Neuronal stem cell (in vitro differentiated cells): Measurements from ENCODE around the gene CDC14A.

Experiments used
- DNase-seq: peaks from one replicate; pipeline ENCODE4 v3.0.0-alpha.2; 2013; ENCODE audit warnings: low spot score
- H2AFZ ChIP-seq: one replicate; pipeline ENCODE4 v1.6.1; 2013; ENCODE audit warnings: mild to moderate bottlenecking, low read length, inconsistent platforms
- H2AK5ac ChIP-seq: 2 replicates; pipeline ENCODE4 v1.6.1; 2013; ENCODE audit warnings: low read depth, mild to moderate bottlenecking, inconsistent platforms, low read length, moderate library complexity, mixed read lengths
- H2BK120ac ChIP-seq: 2 replicates; pipeline ENCODE4 v1.6.1; 2013; ENCODE audit warnings: low read depth, mild to moderate bottlenecking, inconsistent platforms, low read length, moderate library complexity, mixed read lengths
- H2BK12ac ChIP-seq: one replicate; pipeline ENCODE4 v1.6.1; 2013; ENCODE audit warnings: low read length, inconsistent platforms
- H2BK15ac ChIP-seq: 2 replicates; pipeline ENCODE4 v1.6.1; 2013; ENCODE audit warnings: mild to moderate bottlenecking, low read length, inconsistent platforms, mixed read lengths
- H2BK5ac ChIP-seq: one replicate; pipeline ENCODE4 v1.6.1; 2013; ENCODE audit warnings: inconsistent platforms, mild to moderate bottlenecking, low read length, moderate library complexity
- H3K14ac ChIP-seq: one replicate; pipeline ENCODE4 v1.6.1; 2013; ENCODE audit warnings: low read length, inconsistent platforms
- H3K18ac ChIP-seq: 2 replicates; pipeline ENCODE4 v1.6.1; 2013; ENCODE audit warnings: low read length, inconsistent platforms
- H3K23ac ChIP-seq: 2 replicates; pipeline ENCODE4 v1.6.1; 2013; ENCODE audit warnings: low read depth, mild to moderate bottlenecking, mixed read lengths, low read length, inconsistent platforms; ENCODE audit not compliant: poor library complexity
- H3K27ac ChIP-seq: replicated peaks from 3 replicates; pipeline ENCODE4 v1.5.1; 2013; ENCODE audit warnings: low read length, inconsistent platforms
- H3K27me3 ChIP-seq, 3 experiments: 2 replicates each; pipeline ENCODE4 v1.6.1; 2013; ENCODE audit warnings: low read length in 3 of 3, mild to moderate bottlenecking in 2 of 3, inconsistent platforms in 1 of 3, low read depth in 1 of 3, mixed read lengths in 1 of 3, moderate library complexity in 1 of 3; ENCODE audit not compliant: control insufficient read depth in 3 of 3, insufficient read depth in 3 of 3
- H3K36me3 ChIP-seq, 2 donors: replicated peaks in 1 of 2; 2 replicates each; pipeline ENCODE4 v1.6.1; 2013; ENCODE audit warnings: low read length in 2 of 2; ENCODE audit not compliant: control insufficient read depth in 2 of 2, insufficient read depth in 2 of 2
- H3K4ac ChIP-seq: 2 replicates; pipeline ENCODE4 v1.6.1; 2013; ENCODE audit warnings: inconsistent platforms, mild to moderate bottlenecking, low read length, moderate library complexity
- H3K4me1 ChIP-seq, 2 donors: 1 replicate in 1 of 2; 2 replicates in 1 of 2; pipeline ENCODE4 v1.6.1; 2013; ENCODE audit warnings: low read length in 2 of 2, low read depth in 1 of 2; ENCODE audit not compliant: control insufficient read depth in 2 of 2, insufficient read depth in 1 of 2
- H3K4me2 ChIP-seq: one replicate; pipeline ENCODE4 v1.6.1; 2013; ENCODE audit warnings: mild to moderate bottlenecking, low read length, inconsistent platforms; ENCODE audit not compliant: insufficient read depth, poor library complexity, severe bottlenecking
- H3K4me3 ChIP-seq, 2 donors: 2 replicates each; pipeline ENCODE4 v1.5.1; 2013; ENCODE audit warnings: low read length in 2 of 2, mild to moderate bottlenecking in 2 of 2, inconsistent platforms in 1 of 2, moderate library complexity in 1 of 2
- H3K79me1 ChIP-seq: one replicate; pipeline ENCODE4 v1.6.1; 2013; ENCODE audit warnings: low read depth, mild to moderate bottlenecking, inconsistent platforms, low read length, moderate library complexity
- H3K9ac ChIP-seq: one replicate; pipeline ENCODE4 v1.6.1; 2013; ENCODE audit warnings: mild to moderate bottlenecking, low read depth, low read length, inconsistent platforms; ENCODE audit not compliant: poor library complexity
- H3K9me3 ChIP-seq, 2 donors: replicated peaks in 1 of 2; 2 replicates each; pipeline versions ENCODE3 to v1.6.1; 2013; ENCODE audit warnings: low read length in 2 of 2, mild to moderate bottlenecking in 2 of 2, inconsistent platforms in 1 of 2, low read depth in 1 of 2, mixed read lengths in 1 of 2, moderate library complexity in 1 of 2; ENCODE audit not compliant: control insufficient read depth in 2 of 2, insufficient read depth in 1 of 2
- H4K8ac ChIP-seq: one replicate; pipeline ENCODE4 v1.6.1; 2013; ENCODE audit warnings: low read depth, mild to moderate bottlenecking, inconsistent platforms, low read length, moderate library complexity
- H4K91ac ChIP-seq: one replicate; pipeline ENCODE4 v1.6.1; 2013; ENCODE audit warnings: low read length, low read depth, mild to moderate bottlenecking, inconsistent platforms; ENCODE audit not compliant: poor library complexity
- WGBS, 2 donors: extraction: QIAGEN DNeasy Blood & Tissue Kit; methylation state at CpG; one replicate each; pipeline ENCODE4 v1.1.7; 2013; ENCODE audit warnings: missing lambda C conversion rate in 2 of 2, mixed read lengths in 1 of 2; ENCODE audit not compliant: insufficient read length in 2 of 2, insufficient replicate concordance in 1 of 2; ENCODE audit errors: extremely low coverage in 2 of 2; 5-methylcytosine and 5-hydroxymethylcytosine counted together

Gene CDC14A

DNA sequence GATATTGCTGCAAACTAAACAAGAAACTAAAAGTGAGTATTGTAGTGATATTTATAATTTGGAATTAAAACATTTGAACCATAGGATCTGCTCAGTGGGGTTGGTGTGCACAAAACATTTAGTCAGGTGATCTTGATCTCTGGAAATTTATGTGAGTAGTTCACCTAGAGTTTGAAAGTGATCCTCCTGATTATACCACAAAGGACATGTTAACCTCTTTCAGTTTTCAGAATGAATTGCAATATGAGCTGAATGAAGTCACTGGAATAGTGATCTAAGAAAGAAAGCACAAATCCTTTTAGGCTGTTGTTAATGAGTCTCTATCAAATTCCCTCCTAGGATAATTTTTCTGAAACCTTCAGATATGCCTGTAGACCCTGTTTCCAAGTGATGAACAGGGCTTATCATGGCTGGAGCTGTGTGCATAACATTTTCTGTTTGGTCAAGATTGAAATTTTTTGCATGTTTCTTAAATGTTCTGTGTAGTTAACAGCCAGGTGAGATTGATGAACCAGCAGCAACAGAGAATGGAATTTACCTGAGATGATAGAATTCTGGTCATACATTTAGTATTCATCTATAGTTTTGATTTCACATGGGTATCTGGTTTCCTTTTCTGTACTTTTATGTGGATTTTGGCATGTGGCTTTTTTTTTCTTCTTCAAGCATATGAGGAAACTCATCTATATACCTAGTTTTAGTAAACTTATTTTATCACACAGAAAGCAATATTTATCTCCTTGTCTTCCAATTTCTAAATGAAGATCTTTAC is 25.5 kb downstream of the CDC14A start:
- H3K27me3 ChIP-seq: no peaks in the 10 kb centered on the region
- H3K4me1 ChIP-seq: peaks cover 0 to 5% of the 10 kb centered on the region in 2 donors
- H2BK120ac ChIP-seq: no peak overlapping the region
- H3K27ac ChIP-seq: no peak overlapping the region
- peaks cover 2 to 25% of the 10 kb centered on the region in 2 donors for H3K36me3 ChIP-seq
- H3K23ac ChIP-seq: no peak overlapping the region
- H2BK12ac ChIP-seq: no peak overlapping the region
- H3K79me1 ChIP-seq: no peaks in the 10 kb centered on the region
- H3K9ac ChIP-seq: no peak overlapping the region
- H2AK5ac ChIP-seq: no peak overlapping the region
- H2AFZ ChIP-seq: no peak overlapping the region
- H3K18ac ChIP-seq: no peak overlapping the region
- no peak overlapping the region for H4K91ac ChIP-seq
- H3K9me3 ChIP-seq: no peaks in the 10 kb centered on the region
- H3K14ac ChIP-seq: no peak overlapping the region
- no peak overlapping the region for H2BK15ac ChIP-seq
- DNase-seq: no peak
- H3K4me3 ChIP-seq: no peak overlapping the region
- H4K8ac ChIP-seq: no peak overlapping the region
- H3K4me2 ChIP-seq: no peak overlapping the region
- no peak overlapping the region for H3K4ac ChIP-seq
- no peak overlapping the region for H2BK5ac ChIP-seq

DNA sequence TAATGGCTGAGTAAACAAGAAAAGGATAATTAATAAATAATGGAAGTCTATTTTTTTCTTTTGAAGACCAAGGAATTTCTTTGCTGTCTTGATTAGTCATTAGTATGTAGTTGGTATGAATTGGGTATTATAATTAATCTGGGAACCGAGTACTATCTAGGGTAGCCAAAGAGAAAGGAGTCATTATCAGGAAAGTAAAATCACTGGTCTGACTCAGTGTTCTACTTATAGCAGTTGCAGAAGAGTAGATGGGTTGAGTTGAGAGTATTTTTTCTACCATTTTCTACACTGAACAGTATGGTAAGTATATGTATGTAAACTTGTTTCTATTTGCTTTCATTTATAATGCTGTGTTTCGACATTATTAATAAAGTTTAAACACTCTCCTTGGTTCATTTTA is 26.6 kb downstream of the CDC14A start:
- Histone ChIP-seq H4K8ac (no peak overlapping the region), H3K9me3 (no peaks in the 10 kb centered on the region), H3K27ac (no peak overlapping the region), H3K9ac (no peak overlapping the region), H2AFZ (no peak overlapping the region), H4K91ac (no peak overlapping the region), H3K4me1 (peaks cover 0 to 5% of the 10 kb centered on the region in 2 donors), H2BK5ac (no peak overlapping the region), H3K18ac (no peak overlapping the region), H2BK15ac (no peak overlapping the region), H2BK12ac (no peak overlapping the region), H3K27me3 (no peaks in the 10 kb centered on the region), H3K79me1 (no peaks in the 10 kb centered on the region), H3K36me3 (peaks cover 3 to 30% of the 10 kb centered on the region in 2 donors), H2BK120ac (no peak overlapping the region), H3K4ac (no peak overlapping the region), H3K4me2 (no peak overlapping the region), H3K4me3 (no peak overlapping the region), H2AK5ac (no peak overlapping the region), H3K23ac (no peak overlapping the region), H3K14ac (no peak overlapping the region)
- WGBS, 2 donors: no CpG with 5 or more reads among the region's 2 CpGs
- no peak for DNase-seq

DNA sequence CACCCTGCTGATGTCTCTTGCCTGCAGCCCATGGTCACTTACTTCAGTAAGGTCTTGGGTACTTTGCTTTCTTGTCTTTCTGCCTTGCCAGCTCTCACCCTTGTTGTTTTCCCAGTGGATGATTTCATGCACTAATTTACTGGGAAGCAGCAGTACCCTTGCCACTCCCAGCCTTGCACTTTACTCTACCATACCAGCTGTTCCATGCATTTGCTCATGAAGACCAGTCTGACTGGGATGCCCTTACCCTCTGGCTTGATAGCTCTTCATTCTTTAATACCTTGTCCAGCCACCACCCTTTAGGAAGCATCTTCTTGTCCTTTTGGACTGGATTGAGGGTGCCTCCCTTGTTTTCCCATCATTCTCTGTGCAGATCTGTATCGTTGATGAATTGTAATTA is 28.3 kb downstream of the CDC14A start:
- H3K9ac ChIP-seq: no peak overlapping the region
- no peaks in the 10 kb centered on the region for H3K79me1 ChIP-seq
- no peak overlapping the region for H4K8ac ChIP-seq
- WGBS, 2 donors: no CpG with 5 or more reads among the region's 1 CpG
- H3K36me3 ChIP-seq: peaks cover 2 to 30% of the 10 kb centered on the region in 2 donors
- no peak for DNase-seq
- no peaks in the 10 kb centered on the region for H3K27me3 ChIP-seq
- H2BK15ac ChIP-seq: no peak overlapping the region
- H2AK5ac ChIP-seq: no peak overlapping the region
- no peak overlapping the region for H3K4ac ChIP-seq
- H3K4me2 ChIP-seq: no peak overlapping the region
- H3K9me3 ChIP-seq: no peaks in the 10 kb centered on the region
- H3K14ac ChIP-seq: no peak overlapping the region
- no peak overlapping the region for H2BK12ac ChIP-seq
- H2BK5ac ChIP-seq: no peak overlapping the region
- no peak overlapping the region for H3K27ac ChIP-seq
- H3K4me3 ChIP-seq: no peak overlapping the region
- no peak overlapping the region for H2AFZ ChIP-seq
- no peak overlapping the region for H4K91ac ChIP-seq
- H2BK120ac ChIP-seq: no peak overlapping the region
- H3K23ac ChIP-seq: no peak overlapping the region
- peaks cover 0 to 5% of the 10 kb centered on the region in 2 donors for H3K4me1 ChIP-seq
- no peak overlapping the region for H3K18ac ChIP-seq

DNA sequence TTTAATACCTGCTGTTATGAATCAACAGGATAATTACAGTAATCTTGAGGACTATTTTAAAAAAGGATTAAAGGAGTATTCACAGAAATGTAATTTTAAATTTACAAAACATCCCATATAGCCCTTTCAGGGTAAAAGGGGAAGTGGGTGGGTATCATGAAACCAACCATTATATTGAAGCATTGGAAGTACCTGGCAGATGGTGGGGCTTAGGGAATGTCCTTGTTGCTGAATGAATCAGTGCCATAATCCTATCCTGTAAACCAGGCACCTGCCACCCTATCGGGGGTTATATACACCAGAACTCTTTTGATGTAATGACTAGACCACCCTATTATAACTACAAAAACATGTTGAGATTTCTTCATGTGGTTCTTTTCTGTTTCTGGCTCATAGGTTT is 30.4 kb downstream of the CDC14A start:
- Histone ChIP-seq H3K4me3 (no peak overlapping the region), H2BK12ac (no peak overlapping the region), H4K91ac (no peak overlapping the region), H2BK15ac (no peak overlapping the region), H3K23ac (no peak overlapping the region), H3K27me3 (no peaks in the 10 kb centered on the region), H2BK5ac (no peak overlapping the region), H3K27ac (no peak overlapping the region), H2BK120ac (no peak overlapping the region), H2AFZ (no peak overlapping the region), H3K18ac (no peak overlapping the region), H4K8ac (no peak overlapping the region), H3K14ac (no peak overlapping the region), H3K9ac (no peak overlapping the region), H3K4me2 (no peak overlapping the region), H3K36me3 (peaks cover 2 to 23% of the 10 kb centered on the region in 2 donors), H3K9me3 (no peaks in the 10 kb centered on the region), H3K79me1 (no peaks in the 10 kb centered on the region), H2AK5ac (no peak overlapping the region), H3K4ac (no peak overlapping the region), H3K4me1 (peaks cover 5 to 7% of the 10 kb centered on the region in 2 donors)
- WGBS, 2 donors: no CpG with 5 or more reads among the region's 1 CpG
- DNase-seq: no peak
